Choroid plexus epithelial cell (primary cell): ENCODE results near the gene PARD3.
A peak's percentile ranks its signal among the peaks of the same experiment; 100 is the strongest.
"Not testable (repeated sequence)": the region's sequence is repeated elsewhere in the genome, so short reads cannot be mapped to it uniquely, and the experiment has no call there.

Experiments used
- DNase-seq: peaks from one replicate; pipeline ENCODE4 v3.0.0-alpha.2; 2010; ENCODE audit warnings: low read depth
- H3K4me3 ChIP-seq: 2 replicates; pipeline ENCODE4 v1.5.1; 2011; ENCODE audit warnings: low read depth, mild to moderate bottlenecking, control low read depth, low read length, moderate library complexity
- CTCF ChIP-seq: conservative IDR thresholded peaks from 2 replicates; pipeline ENCODE4 v1.5.1; 2011; ENCODE audit warnings: low read depth, mild to moderate bottlenecking, control low read depth, inconsistent platforms, low read length, moderate library complexity

The PARD3 gene

GRCh38 chr10:34403512-34403911 lies 411.6 kb downstream of the PARD3 start:
- no peak for DNase-seq
- TF ChIP-seq CTCF, result no peak
- no peak overlapping the region for H3K4me3 ChIP-seq

GRCh38 chr10:34400075-34400474 lies 415.0 kb downstream of the PARD3 start:
- no peak overlapping the region for H3K4me3 ChIP-seq
- no peak for DNase-seq
- no peak for TF ChIP-seq CTCF

- TF ChIP-seq CTCF, result no peak
- no peak overlapping the region for H3K4me3 ChIP-seq
- DNase-seq, result no peak
These were observed 416.1 kb downstream of the PARD3 start for GRCh38 chr10:34399013-34399412.

- peak; percentile 73 for DNase-seq
- no peak overlapping the region for H3K4me3 ChIP-seq
- TF ChIP-seq CTCF, result no peak
These were observed 417.8 kb downstream of the PARD3 start for GRCh38 chr10:34397324-34397723.

- H3K4me3 ChIP-seq, result no peak overlapping the region
- DNase-seq, result no peak
- TF ChIP-seq CTCF, result no peak
These were observed 418.4 kb downstream of the PARD3 start for GRCh38 chr10:34396663-34397062.

- DNase-seq, result no peak
- H3K4me3 ChIP-seq, result no peak overlapping the region
- no peak for TF ChIP-seq CTCF
These were observed 422.4 kb downstream of the PARD3 start for GRCh38 chr10:34392641-34393170.

GRCh38 chr10:34391168-34391567 lies 423.9 kb downstream of the PARD3 start:
- not testable (repeated sequence) for H3K4me3 ChIP-seq
- TF ChIP-seq CTCF, result peak; percentile 58
- DNase-seq, result peak; percentile 48
